ENCODE data around the gene HMGXB3.

DNA sequence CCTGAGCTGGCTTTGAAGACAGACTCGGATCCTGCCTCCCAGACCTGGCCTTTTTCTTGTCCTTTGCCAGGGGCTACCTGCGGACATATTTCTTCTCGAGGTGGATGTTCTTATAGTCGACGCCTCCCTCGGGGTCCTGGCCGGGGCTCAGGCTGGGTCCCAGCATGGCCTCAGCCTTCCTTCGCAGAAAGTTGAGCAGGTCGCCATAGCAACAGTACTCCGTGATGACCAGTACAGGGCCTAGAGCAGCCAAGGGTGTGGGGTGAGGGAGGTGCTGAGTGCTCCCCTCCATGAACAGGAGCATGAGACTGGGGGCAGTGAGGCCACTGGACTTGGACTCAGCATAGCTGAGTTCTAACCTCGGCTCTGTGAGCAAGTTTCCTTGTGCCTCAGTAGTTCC is 59.1 kb downstream of the HMGXB3 start:
- TF ChIP-seq, protein P1, sequence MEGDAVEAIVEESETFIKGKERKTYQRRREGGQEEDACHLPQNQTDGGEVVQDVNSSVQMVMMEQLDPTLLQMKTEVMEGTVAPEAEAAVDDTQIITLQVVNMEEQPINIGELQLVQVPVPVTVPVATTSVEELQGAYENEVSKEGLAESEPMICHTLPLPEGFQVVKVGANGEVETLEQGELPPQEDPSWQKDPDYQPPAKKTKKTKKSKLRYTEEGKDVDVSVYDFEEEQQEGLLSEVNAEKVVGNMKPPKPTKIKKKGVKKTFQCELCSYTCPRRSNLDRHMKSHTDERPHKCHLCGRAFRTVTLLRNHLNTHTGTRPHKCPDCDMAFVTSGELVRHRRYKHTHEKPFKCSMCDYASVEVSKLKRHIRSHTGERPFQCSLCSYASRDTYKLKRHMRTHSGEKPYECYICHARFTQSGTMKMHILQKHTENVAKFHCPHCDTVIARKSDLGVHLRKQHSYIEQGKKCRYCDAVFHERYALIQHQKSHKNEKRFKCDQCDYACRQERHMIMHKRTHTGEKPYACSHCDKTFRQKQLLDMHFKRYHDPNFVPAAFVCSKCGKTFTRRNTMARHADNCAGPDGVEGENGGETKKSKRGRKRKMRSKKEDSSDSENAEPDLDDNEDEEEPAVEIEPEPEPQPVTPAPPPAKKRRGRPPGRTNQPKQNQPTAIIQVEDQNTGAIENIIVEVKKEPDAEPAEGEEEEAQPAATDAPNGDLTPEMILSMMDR (IDR thresholded peaks at IDR 0.05): no peak
- TF ChIP-seq POLR2A (IDR thresholded peaks at IDR 0.05): no peak
- TF ChIP-seq EP300 (IDR thresholded peaks at IDR 0.05): no peak

All from tibial nerve (tissue), 4 donors.